OCI-LY1 (cell line): Measurements from ENCODE around the gene ZDHHC11.

Experiments
- H2AFZ ChIP-seq: fragments of 200-600 bp; sonication (generic), shearing (Covaris generic); 2 replicates; pipeline ENCODE4 v1.6.0; 2014; ENCODE audit warnings: antibody characterized with exemption, mild to moderate bottlenecking, low read length
- H3F3A ChIP-seq: fragments of 200-600 bp; sonication (generic), shearing (Covaris generic); 2 replicates; pipeline ENCODE4 v1.6.0; 2014; ENCODE audit warnings: mild to moderate bottlenecking, antibody characterized with exemption, low read length, moderate library complexity; ENCODE audit not compliant: insufficient read depth
- H3K27ac ChIP-seq: fragments of 200-600 bp; sonication (generic); 2 replicates; pipeline ENCODE4 v1.5.1; 2014; ENCODE audit warnings: low read length, mixed run types, mild to moderate bottlenecking, low read depth; ENCODE audit not compliant: poor library complexity, severe bottlenecking
- H3K27me3 ChIP-seq: fragments of 200-600 bp; sonication (generic); 2 replicates; pipeline ENCODE4 v1.6.0; 2014; ENCODE audit warnings: antibody characterized with exemption, mild to moderate bottlenecking, low read length, moderate library complexity; ENCODE audit not compliant: insufficient read depth
- H3K36me3 ChIP-seq: fragments of 200-600 bp; sonication (generic); 2 replicates; pipeline ENCODE4 v1.6.1; 2014; ENCODE audit warnings: mild to moderate bottlenecking, antibody characterized with exemption, low read length, moderate library complexity, mixed read lengths; ENCODE audit not compliant: insufficient read depth
- H3K4me1 ChIP-seq: fragments of 200-600 bp; sonication (generic); 2 replicates; pipeline ENCODE4 v1.5.1; 2014; ENCODE audit warnings: mild to moderate bottlenecking, low read length, moderate library complexity; ENCODE audit not compliant: insufficient read depth, severe bottlenecking
- H3K4me2 ChIP-seq: fragments of 200-600 bp; sonication (generic), shearing (Covaris generic); 2 replicates; pipeline ENCODE4 v1.6.1; 2014; ENCODE audit warnings: low read length
- H3K4me3 ChIP-seq: fragments of 200-600 bp; sonication (generic); 2 replicates; pipeline ENCODE4 v1.5.1; 2014; ENCODE audit warnings: low read length, low read depth, mild to moderate bottlenecking, mixed read lengths; ENCODE audit not compliant: poor library complexity, severe bottlenecking
- H3K79me2 ChIP-seq: fragments of 200-600 bp; shearing (Covaris generic); 2 replicates; pipeline ENCODE4 v1.6.1; 2016; ENCODE audit warnings: mixed run types, low read length, mixed read lengths; ENCODE audit not compliant: insufficient read depth
- H3K9ac ChIP-seq: fragments of 200-600 bp; sonication (generic), shearing (Covaris generic); 2 replicates; pipeline ENCODE4 v1.6.1; 2014; ENCODE audit warnings: mild to moderate bottlenecking, low read length, mixed read lengths
- H3K9me2 ChIP-seq: fragments of 200-600 bp; sonication (generic), shearing (Covaris generic); 2 replicates; pipeline ENCODE4 v1.6.1; 2014; ENCODE audit warnings: low read depth, mild to moderate bottlenecking, low read length, mixed read lengths
- H3K9me3 ChIP-seq: fragments of 200-600 bp; shearing (Covaris generic); 2 replicates; pipeline ENCODE4 v1.6.1; 2014; ENCODE audit warnings: low read length, mixed read lengths
- H4K20me1 ChIP-seq: fragments of 200-600 bp; sonication (generic), shearing (Covaris generic); 2 replicates; pipeline ENCODE4 v1.6.0; 2016; ENCODE audit warnings: mild to moderate bottlenecking, low read length; ENCODE audit not compliant: insufficient read depth
- EZH2 ChIP-seq: fragments of 200-600 bp; sonication (generic), shearing (Covaris generic); IDR thresholded peaks from 2 replicates; pipeline ENCODE4 v1.8.0; 2017; ENCODE audit warnings: borderline replicate concordance, mixed run types, mild to moderate bottlenecking, antibody characterized with exemption, low read length, moderate library complexity, mixed read lengths
- TF ChIP-seq, protein P1 (sequence below): fragments of 200-600 bp; sonication (generic), shearing (Covaris generic); IDR thresholded peaks from 2 replicates; pipeline ENCODE4 v1.5.1; 2017; ENCODE audit warnings: mild to moderate bottlenecking, antibody characterized with exemption, low read length, moderate library complexity, mixed read lengths

ZDHHC11 gene

DNA sequence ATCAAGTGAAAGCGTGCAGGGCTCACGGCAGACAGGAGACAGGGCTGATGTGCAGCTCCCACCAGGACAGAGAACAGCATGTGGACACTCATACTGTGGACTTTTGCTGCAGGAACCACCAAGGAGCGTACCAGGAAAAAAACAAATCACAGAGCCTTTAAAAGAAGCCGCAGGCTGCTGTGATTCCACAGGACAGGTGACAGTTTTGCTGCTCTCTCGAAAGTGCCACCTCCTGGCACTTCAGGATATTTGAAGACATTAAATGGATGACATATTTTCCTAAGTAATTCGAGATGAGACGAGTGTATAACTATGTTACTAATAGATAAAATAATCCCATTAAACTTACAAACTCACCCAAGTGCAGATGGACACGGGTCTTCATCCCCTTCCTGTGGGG is 29.3 kb downstream of the ZDHHC11 start:
- no peak overlapping the region for H3K27ac ChIP-seq
- no peaks in the 10 kb centered on the region for H3K9me3 ChIP-seq
- no peak overlapping the region for H2AFZ ChIP-seq
- no peak overlapping the region for H3K4me3 ChIP-seq
- no peak overlapping the region for H3K4me2 ChIP-seq
- H3F3A ChIP-seq, result no peaks in the 10 kb centered on the region
- H3K27me3 ChIP-seq, result no peaks in the 10 kb centered on the region
- TF ChIP-seq EZH2, result no peak
- TF ChIP-seq, protein P1, sequence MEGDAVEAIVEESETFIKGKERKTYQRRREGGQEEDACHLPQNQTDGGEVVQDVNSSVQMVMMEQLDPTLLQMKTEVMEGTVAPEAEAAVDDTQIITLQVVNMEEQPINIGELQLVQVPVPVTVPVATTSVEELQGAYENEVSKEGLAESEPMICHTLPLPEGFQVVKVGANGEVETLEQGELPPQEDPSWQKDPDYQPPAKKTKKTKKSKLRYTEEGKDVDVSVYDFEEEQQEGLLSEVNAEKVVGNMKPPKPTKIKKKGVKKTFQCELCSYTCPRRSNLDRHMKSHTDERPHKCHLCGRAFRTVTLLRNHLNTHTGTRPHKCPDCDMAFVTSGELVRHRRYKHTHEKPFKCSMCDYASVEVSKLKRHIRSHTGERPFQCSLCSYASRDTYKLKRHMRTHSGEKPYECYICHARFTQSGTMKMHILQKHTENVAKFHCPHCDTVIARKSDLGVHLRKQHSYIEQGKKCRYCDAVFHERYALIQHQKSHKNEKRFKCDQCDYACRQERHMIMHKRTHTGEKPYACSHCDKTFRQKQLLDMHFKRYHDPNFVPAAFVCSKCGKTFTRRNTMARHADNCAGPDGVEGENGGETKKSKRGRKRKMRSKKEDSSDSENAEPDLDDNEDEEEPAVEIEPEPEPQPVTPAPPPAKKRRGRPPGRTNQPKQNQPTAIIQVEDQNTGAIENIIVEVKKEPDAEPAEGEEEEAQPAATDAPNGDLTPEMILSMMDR, result no peak
- H3K4me1 ChIP-seq, result no peaks in the 10 kb centered on the region
- H3K9me2 ChIP-seq, result no peaks in the 10 kb centered on the region
- H3K9ac ChIP-seq, result no peak overlapping the region
- H3K36me3 ChIP-seq, result no peaks in the 10 kb centered on the region
- H3K79me2 ChIP-seq, result no peaks in the 10 kb centered on the region
- H4K20me1 ChIP-seq, result no peaks in the 10 kb centered on the region

DNA sequence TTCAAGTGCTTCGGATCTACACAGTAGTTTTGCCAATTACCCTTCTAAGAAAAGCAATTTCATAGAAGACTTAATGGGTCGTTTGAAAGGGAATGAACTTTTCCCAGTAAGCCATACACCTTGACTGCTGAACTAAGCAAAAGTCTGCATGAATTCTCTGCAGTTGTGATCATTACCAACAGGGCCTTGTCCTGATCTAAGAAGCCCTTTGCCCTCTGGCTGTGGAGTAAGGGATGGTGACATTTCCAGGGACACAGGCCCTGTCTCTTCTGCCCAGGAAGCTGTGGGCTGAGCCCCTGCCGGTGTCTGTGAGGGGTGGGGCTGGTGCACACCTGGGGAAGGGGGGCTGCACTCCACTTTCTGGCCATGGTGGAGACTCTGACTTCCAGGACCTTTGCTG is 30.5 kb downstream of the ZDHHC11 start:
- Histone ChIP-seq H3K4me2 (no peak overlapping the region), H3K4me3 (no peak overlapping the region), H3K9ac (no peak overlapping the region), H3K27ac (no peak overlapping the region), H3K79me2 (no peaks in the 10 kb centered on the region), H3K36me3 (no peaks in the 10 kb centered on the region), H2AFZ (no peak overlapping the region), H4K20me1 (no peaks in the 10 kb centered on the region), H3F3A (no peaks in the 10 kb centered on the region), H3K9me2 (no peaks in the 10 kb centered on the region), H3K4me1 (no peaks in the 10 kb centered on the region), H3K9me3 (no peaks in the 10 kb centered on the region), H3K27me3 (no peaks in the 10 kb centered on the region)
- TF ChIP-seq, protein P1, result no peak
- TF ChIP-seq EZH2, result no peak

GRCh38 chr5:819078-819477 is 31.7 kb downstream of the ZDHHC11 start:
- Histone ChIP-seq H3K9me3 (no peaks in the 10 kb centered on the region), H3K4me1 (no peaks in the 10 kb centered on the region), H3K79me2 (no peaks in the 10 kb centered on the region), H3K4me3 (no peak overlapping the region), H3K36me3 (no peaks in the 10 kb centered on the region), H3K4me2 (no peak overlapping the region), H3K27ac (no peak overlapping the region), H2AFZ (no peak overlapping the region), H3K27me3 (no peaks in the 10 kb centered on the region), H3K9ac (no peak overlapping the region), H4K20me1 (no peaks in the 10 kb centered on the region), H3F3A (no peaks in the 10 kb centered on the region), H3K9me2 (no peaks in the 10 kb centered on the region)
- TF ChIP-seq EZH2, result no peak
- TF ChIP-seq, protein P1, result no peak
